ENCODE results near the gene KCNN3. TPM values are rescaled to one million over a fixed set of nuclear protein-coding genes. Genes with fewer than 3 reads are reported as not detected.

Gene KCNN3
- total and polyA plus RNA-seq, 10 donors, result 0.13 to 15.1 (median 7.4) TPM

- Histone ChIP-seq H3K36me3 (no peaks in the 10 kb centered on the region), H3K4me1 (peaks cover 0 to 24% (median 5%) of the 10 kb centered on the region in 6 donors), H3K4me3 (no peak overlapping the region), H3K9me3 (no peaks in the 10 kb centered on the region), H3K27me3 (replicated peaks in 1 of 7) (peaks cover 0 to 2% (median 0%) of the 10 kb centered on the region in 7 donors), H3K27ac (peak overlapping the region in 6 of 8 donors; percentile 1 to 61 (median 40))
- TF ChIP-seq CTCF (IDR thresholded peaks at IDR 0.05 in 8 of 11, conservative IDR thresholded peaks at IDR 0.05 in 3 of 11) (no peak), POLR2AphosphoS5 (IDR thresholded peaks at IDR 0.05) (no peak), POLR2A (IDR thresholded peaks at IDR 0.05) (no peak)
- intact Hi-C loops (cut with DNase I; ENCODE audit: low total_unique reads), result no loop called here
- WGBS, 5 donors, result 11 to 25% (median 23%) methylated on average over 2 of the region's 2 CpGs
- DNase-seq, result peak; percentile 48
Observed at GRCh38 chr1:154784924-154785531, 85.1 kb downstream of the KCNN3 start.

DNA sequence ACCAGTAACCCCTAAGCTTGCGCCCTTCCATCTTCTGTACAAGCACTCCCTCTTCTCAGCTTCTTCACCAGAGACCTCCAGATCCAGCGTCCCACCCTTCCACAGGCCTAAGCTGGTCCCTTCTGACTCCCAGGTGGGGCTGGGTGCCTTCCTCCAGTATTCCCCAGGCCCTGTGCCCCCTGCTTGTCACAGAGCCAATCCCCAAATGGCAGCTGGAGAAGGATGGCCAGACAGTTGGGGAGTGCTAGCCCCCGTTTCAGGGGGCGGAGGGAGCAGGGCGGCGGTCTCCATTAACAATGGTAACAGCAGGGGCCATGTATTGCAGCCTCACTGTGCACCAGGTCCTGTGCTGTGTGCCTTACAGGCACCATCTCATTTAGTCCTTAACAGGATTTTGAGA is 85.7 kb downstream of the KCNN3 start:
- intact Hi-C loops (cut with DNase I; ENCODE audit: low total_unique reads), result no loop called here
- peak; percentile 37 for DNase-seq

GRCh38 chr1:154783976-154784375 is 86.1 kb downstream of the KCNN3 start:
- no peak for TF ChIP-seq POLR2A (IDR thresholded peaks at IDR 0.05)
- Histone ChIP-seq H3K4me3 (no peak overlapping the region), H3K9me3 (peaks cover 0 to 4% (median under 1%) of the 10 kb centered on the region in 8 donors), H3K27me3 (replicated peaks in 1 of 7) (no peaks in the 10 kb centered on the region), H3K4me1 (peaks cover 0 to 24% (median 5%) of the 10 kb centered on the region in 6 donors), H3K36me3 (no peaks in the 10 kb centered on the region), H3K27ac (peak overlapping the region in 1 of 8 donors; percentile 57)
- WGBS, 5 donors, result 63 to 83% (median 77%) methylated on average over 3 of the region's 3 CpGs
- intact Hi-C loops (cut with DNase I; ENCODE audit: low total_unique reads), result no loop called here
- peak; percentile 33 for DNase-seq

More for the DNA sequence above, 85.7 kb downstream of the KCNN3 start:
- Histone ChIP-seq H3K27me3 (replicated peaks in 1 of 7) (no peaks in the 10 kb centered on the region), H3K4me1 (peaks cover 0 to 24% (median 5%) of the 10 kb centered on the region in 6 donors), H3K4me3 (no peak overlapping the region), H3K9me3 (no peaks in the 10 kb centered on the region), H3K27ac (peak overlapping the region in 5 of 8 donors; percentile 10 to 61 (median 47)), H3K36me3 (no peaks in the 10 kb centered on the region)
- 68 to 94% (median 91%) methylated on average over 3 to 6 of the region's 6 CpGs for WGBS, 5 donors
- TF ChIP-seq CTCF (IDR thresholded peaks at IDR 0.05 in 8 of 11, conservative IDR thresholded peaks at IDR 0.05 in 3 of 11) (no peak), POLR2A (IDR thresholded peaks at IDR 0.05) (no peak), POLR2AphosphoS5 (IDR thresholded peaks at IDR 0.05) (no peak)

DNA sequence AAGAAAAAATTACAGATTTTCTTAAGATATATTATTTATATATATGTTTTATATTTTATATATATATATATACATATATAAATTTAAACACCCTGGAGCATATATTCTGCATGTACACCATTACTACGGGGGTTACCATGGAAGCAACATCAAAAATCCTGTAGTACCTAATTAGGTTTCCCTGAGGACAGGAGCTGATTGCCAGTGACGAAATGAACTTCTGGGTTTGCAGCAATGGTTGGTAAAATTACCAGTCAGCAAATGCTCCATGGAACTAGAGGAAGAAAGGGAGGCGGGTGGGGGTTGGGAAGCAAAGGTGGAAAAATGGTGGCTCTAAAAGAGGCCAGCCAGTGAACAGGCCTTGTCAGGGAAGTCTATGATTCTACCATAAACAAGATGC is 89.5 kb downstream of the KCNN3 start:
- 79 to 96% (median 92%) methylated on average over 3 of the region's 3 CpGs for WGBS, 5 donors
- H3K27ac ChIP-seq, result no peak overlapping the region
- H3K27me3 ChIP-seq (replicated peaks in 1 of 7), result no peaks in the 10 kb centered on the region
- no peaks in the 10 kb centered on the region for H3K36me3 ChIP-seq
- peaks cover 0 to 20% (median 5%) of the 10 kb centered on the region in 6 donors for H3K4me1 ChIP-seq
- TF ChIP-seq POLR2AphosphoS5 (IDR thresholded peaks at IDR 0.05) (no peak), POLR2A (IDR thresholded peaks at IDR 0.05) (no peak), CTCF (IDR thresholded peaks at IDR 0.05 in 8 of 11, conservative IDR thresholded peaks at IDR 0.05 in 3 of 11) (no peak)
- DNase-seq, result peak; percentile 19
- intact Hi-C loops (cut with DNase I; ENCODE audit: low total_unique reads), result no loop called here
- H3K4me3 ChIP-seq, result no peak overlapping the region
- peaks cover 0 to 7% (median 2%) of the 10 kb centered on the region in 8 donors for H3K9me3 ChIP-seq
